Kidney (tissue), 14 donors: ENCODE data around the gene SNX8. TPM values are rescaled to one million over a fixed set of nuclear protein-coding genes. Genes with fewer than 3 reads are reported as not detected.
"Not testable (repeated sequence)": the region's sequence is repeated elsewhere in the genome, so short reads cannot be mapped to it uniquely, and the experiment has no call there.

Source experiments
- DNase-seq, 5 donors: peaks; one replicate each; pipeline ENCODE4 v3.0.0-alpha.2; 2013 to 2020
- FAIRE-seq: peaks from 2 replicates; lab custom pipeline; 2012; peaks lifted over from hg19 to GRCh38; lab: Jason Lieb, UNC
- H3K27ac ChIP-seq, 2 donors: one replicate each; pipeline ENCODE4 v1.7.0; 2013; ENCODE audit warnings: low read depth in 2 of 2, low read length in 2 of 2, inconsistent platforms in 1 of 2
- H3K27me3 ChIP-seq: one replicate; pipeline ENCODE4 v1.7.1; 2013; ENCODE audit warnings: low read length, inconsistent platforms; ENCODE audit not compliant: control insufficient read depth, insufficient read depth
- H3K36me3 ChIP-seq, 3 donors: one replicate each; pipeline versions ENCODE4 v1.7.0 to v1.7.1; 2013; ENCODE audit warnings: low read length in 3 of 3, control low read depth in 1 of 3, inconsistent platforms in 1 of 3; ENCODE audit not compliant: insufficient read depth in 3 of 3, control insufficient read depth in 2 of 3
- H3K4me1 ChIP-seq, 3 donors: one replicate each; pipeline versions ENCODE4 v1.7.0 to v1.7.1; 2013; ENCODE audit warnings: low read length in 3 of 3, inconsistent platforms in 1 of 3, low read depth in 1 of 3; ENCODE audit not compliant: control insufficient read depth in 2 of 3, insufficient read depth in 2 of 3
- H3K4me3 ChIP-seq, 3 donors: one replicate each; pipeline versions ENCODE4 v1.7.0 to v1.8.1; 2013; ENCODE audit warnings: low read length in 3 of 3, control low read depth in 1 of 3, inconsistent platforms in 1 of 3
- H3K9ac ChIP-seq, 3 donors: one replicate each; pipeline versions ENCODE4 v1.7.0 to v1.7.1; 2013; ENCODE audit warnings: low read length in 3 of 3, control low read depth in 1 of 3, inconsistent platforms in 1 of 3
- H3K9me3 ChIP-seq, 3 donors: one replicate each; pipeline versions ENCODE4 v1.7.0 to v1.7.1; 2013; ENCODE audit warnings: low read length in 3 of 3, control low read depth in 1 of 3, inconsistent platforms in 1 of 3; ENCODE audit not compliant: control insufficient read depth in 2 of 3, insufficient read depth in 1 of 3
- CTCF ChIP-seq: IDR thresholded peaks from 3 replicates; pipeline ENCODE4 v1.5.1; 2012; ENCODE audit warnings: mild to moderate bottlenecking, moderate library complexity, borderline replicate concordance; ENCODE audit not compliant: insufficient read depth; ENCODE audit errors: extremely low read depth
- intact Hi-C: fragments of 100-400 bp; cut with DNase I; formaldehyde crosslinking; loops from one replicate; pipeline ENCODE4 v1.11.1; 2022
- polyA plus RNA-seq: library from polyadenylated mRNA; stranded (reverse); fragments of 350-450 nt; fragmentation: Illumina TruSeq; extraction: RNeasy Lipid Tissue Mini Kit (QIAGEN cat#74804); gene quantifications from one replicate; pipeline ENCODE4 v1.2.3, GENCODE V29; 2014; ENCODE audit warnings: low read depth, low replicate concordance; ENCODE audit not compliant: insufficient read depth
- total RNA-seq: library from RNA; stranded (reverse); fragmentation: NEBNext Ultra II Directional; extraction: Animal tissue kit (Norgen Biotek cat#: 25700); gene quantifications from one replicate; pipeline ENCODE4 v1.2.1, GENCODE V29; 2021
- donor health status: control.
- donor health status: control.
- donor health status: control.
- donor health status: control.
- donor health status: control.
- donor health status: DM: yes; HTN: yes; CAD: no.
- donor health status: Normal renal cell carcinoma (clear cell type).

Gene SNX8
- total and polyA plus RNA-seq, 2 donors from 2014 or later, result 28.7 to 38.6 TPM

GRCh38 chr7:2271273-2272026 lies 42.8 kb downstream of the SNX8 start:
- Histone ChIP-seq H3K4me1 (no peaks in the 10 kb centered on the region), H3K9me3 (no peaks in the 10 kb centered on the region), H3K4me3 (no peak overlapping the region), H3K9ac (no peak overlapping the region), H3K27me3 (no peaks in the 10 kb centered on the region), H3K36me3 (peaks cover 0 to 11% (median 8%) of the 10 kb centered on the region in 3 donors), H3K27ac (no peak overlapping the region)
- DNase-seq (no peak), FAIRE-seq (no peak)
- intact Hi-C loops, result no loop called here
- TF ChIP-seq CTCF, result no peak

- DNase-seq, result no peak
- FAIRE-seq, result no peak
- Histone ChIP-seq H3K4me1 (no peaks in the 10 kb centered on the region), H3K9me3 (no peaks in the 10 kb centered on the region), H3K9ac (no peak overlapping the region), H3K27ac (no peak overlapping the region), H3K4me3 (no peak overlapping the region), H3K27me3 (no peaks in the 10 kb centered on the region), H3K36me3 (peaks cover 0 to 11% (median 8%) of the 10 kb centered on the region in 3 donors)
- no peak for TF ChIP-seq CTCF
- intact Hi-C loops, result no loop called here
Observed at GRCh38 chr7:2270495-2270894, 43.7 kb downstream of the SNX8 start.

GRCh38 chr7:2269991-2270460 lies 44.2 kb downstream of the SNX8 start:
- no peak overlapping the region for H3K27ac ChIP-seq

GRCh38 chr7:2269089-2269990 lies 44.9 kb downstream of the SNX8 start:
- DNase-seq, H3K9me3 ChIP-seq, H3K27ac ChIP-seq, H3K4me3 ChIP-seq, H3K27me3 ChIP-seq, H3K4me1 ChIP-seq, intact Hi-C loops, H3K9ac ChIP-seq, FAIRE-seq: not testable (repeated sequence)
- peaks cover 0 to 11% (median 8%) of the 10 kb centered on the region in 3 donors for H3K36me3 ChIP-seq

More at GRCh38 chr7:2269991-2270460, 44.2 kb downstream of the SNX8 start:
- no peak for DNase-seq
- H3K9ac ChIP-seq, result no peak overlapping the region
- no peak overlapping the region for H3K4me3 ChIP-seq
- no peaks in the 10 kb centered on the region for H3K9me3 ChIP-seq
- FAIRE-seq, result no peak
- H3K36me3 ChIP-seq, result peaks cover 0 to 11% (median 8%) of the 10 kb centered on the region in 3 donors
- no peaks in the 10 kb centered on the region for H3K4me1 ChIP-seq
- intact Hi-C loops, result no loop called here
- no peak for TF ChIP-seq CTCF
- H3K27me3 ChIP-seq, result no peaks in the 10 kb centered on the region
